NCI-H2171 (cell line): Measurements from ENCODE around the gene ZNF318.
"Not testable (repeated sequence)": the region's sequence is repeated elsewhere in the genome, so short reads cannot be mapped to it uniquely, and the experiment has no call there.

Experiments used
- DNase-seq: peaks from one replicate; lab custom pipeline; 2025; lab: John Stamatoyannopoulos, UW

ZNF318 gene

GRCh38 chr6:43369174-43370002 is at the start of gene ZNF318:
ZNF318 (minus strand) TSS chr6:43369647; CDS start chr6:43369365, 282 bp downstream.
- peak; percentile 99 for DNase-seq

DNA sequence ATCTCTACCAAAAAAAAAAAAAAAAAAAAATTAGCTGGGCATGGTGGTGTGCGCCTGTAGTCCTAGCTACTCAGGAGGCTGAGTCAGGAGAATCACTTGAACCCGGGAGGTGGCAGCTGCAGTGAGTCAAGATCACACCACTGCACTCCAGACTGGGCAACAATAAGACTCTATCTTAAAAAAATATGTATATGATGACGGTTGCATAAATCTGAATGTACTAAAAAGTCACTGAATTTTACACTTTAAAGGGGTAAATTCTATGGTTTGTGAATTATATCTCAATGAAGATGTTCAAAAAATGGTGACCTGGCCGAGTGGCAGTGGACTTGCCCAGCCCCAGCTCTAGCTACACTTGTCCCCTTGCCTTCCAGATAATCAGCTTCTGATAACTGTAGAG is 47.5 kb upstream of the ZNF318 start:
- no peak for DNase-seq

- DNase-seq = not testable (repeated sequence)
Measured at GRCh38 chr6:43415275-43415674, 45.8 kb upstream of the ZNF318 start.

DNA sequence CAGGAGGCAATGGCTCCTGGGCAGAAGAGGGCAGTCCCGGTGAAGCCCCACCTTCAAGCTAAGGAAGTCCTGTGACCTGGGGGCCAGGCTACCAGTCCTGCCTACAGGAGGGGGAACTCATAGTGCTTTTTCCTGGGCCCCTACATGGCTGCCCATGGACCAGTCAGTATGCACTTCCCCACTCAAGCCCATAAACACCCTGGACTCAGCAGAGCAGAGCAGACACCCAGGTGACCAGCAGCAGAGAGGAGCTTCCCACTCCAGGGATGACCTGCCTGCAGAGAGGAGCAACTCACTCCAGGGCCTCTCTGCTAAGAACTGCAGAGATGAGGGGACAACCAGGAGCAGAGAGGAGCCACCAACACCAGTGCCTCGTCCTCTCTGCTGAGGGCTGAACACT is 43.6 kb upstream of the ZNF318 start:
- DNase-seq = no peak

GRCh38 chr6:43412541-43412940 is 43.1 kb upstream of the ZNF318 start:
- DNase-seq = no peak

DNA sequence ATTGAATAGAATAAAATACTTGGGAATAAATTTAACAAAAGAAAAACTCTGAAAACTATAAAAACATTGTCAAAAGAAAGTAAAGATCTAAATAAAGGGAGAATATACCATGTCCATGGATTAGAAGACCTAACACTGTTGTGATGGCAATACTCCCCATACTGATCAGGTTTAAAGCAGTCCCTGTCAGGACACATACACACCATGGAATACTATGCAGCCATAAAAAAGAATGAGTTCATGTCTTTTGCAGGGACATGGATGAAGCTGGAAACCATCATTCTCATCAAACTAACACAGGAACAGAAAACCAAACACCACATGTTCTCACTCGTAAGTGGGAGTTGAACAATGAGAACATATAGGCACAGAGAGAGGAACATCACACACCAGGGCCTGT is 41.3 kb upstream of the ZNF318 start:
- DNase-seq = not testable (repeated sequence)

DNA sequence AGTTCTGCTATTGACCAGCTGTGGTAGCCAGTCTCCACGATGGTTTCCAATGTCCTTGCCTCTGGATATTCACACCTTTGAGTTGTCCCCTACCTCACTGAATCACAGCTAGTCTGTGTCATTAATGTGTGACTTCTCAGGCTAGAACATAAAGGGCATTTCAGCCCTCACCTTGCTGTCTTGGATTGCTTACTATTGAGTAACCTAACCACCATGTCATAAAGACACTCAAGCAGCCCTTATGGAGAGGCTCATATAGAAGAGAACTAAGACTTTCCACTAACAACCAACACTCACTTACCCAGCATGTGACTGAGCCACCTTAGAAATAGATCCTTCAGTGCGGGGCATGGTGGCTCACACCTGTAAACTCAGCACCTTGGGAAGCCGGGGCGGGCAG is 38.8 kb upstream of the ZNF318 start:
- DNase-seq = no peak

DNA sequence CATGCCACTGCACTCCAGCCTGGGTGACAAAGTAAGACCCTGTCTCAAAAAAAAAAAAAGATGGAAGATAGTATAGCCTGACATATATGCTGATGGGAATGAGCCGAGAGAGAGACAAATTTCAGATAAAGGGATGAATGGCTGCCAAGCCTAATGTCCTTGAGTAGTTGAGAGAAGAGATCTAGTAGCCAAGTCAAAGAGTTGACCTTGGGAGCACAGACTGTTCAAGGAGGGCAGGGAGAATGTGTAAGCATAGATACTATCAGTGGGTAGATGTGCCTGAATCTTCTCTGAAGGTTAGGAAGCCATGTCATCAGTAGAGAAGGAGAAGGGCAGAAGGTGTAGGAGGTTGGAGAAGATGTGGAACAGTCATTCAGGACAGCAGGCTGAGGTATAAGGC is 37.8 kb upstream of the ZNF318 start:
- DNase-seq = no peak

DNA sequence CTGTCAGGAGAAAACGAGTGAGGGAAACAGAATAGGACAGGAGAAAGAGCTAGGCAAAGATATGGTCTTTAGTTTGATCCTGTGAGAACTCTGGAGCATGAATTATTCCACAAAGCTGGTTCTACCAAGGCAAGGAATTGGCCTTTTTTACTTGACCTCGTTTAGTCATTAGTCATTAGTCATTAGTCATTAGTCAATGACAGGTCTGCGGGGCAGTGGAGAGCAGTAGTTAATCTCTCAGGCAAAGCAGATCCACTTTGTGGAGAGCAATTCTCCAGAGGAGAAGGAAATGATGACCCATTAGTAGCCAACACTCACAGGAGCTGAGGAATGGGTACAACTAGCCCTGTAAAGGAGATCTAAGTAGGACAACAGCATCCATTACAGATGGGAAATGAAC is 35.9 kb upstream of the ZNF318 start:
- no peak for DNase-seq

DNA sequence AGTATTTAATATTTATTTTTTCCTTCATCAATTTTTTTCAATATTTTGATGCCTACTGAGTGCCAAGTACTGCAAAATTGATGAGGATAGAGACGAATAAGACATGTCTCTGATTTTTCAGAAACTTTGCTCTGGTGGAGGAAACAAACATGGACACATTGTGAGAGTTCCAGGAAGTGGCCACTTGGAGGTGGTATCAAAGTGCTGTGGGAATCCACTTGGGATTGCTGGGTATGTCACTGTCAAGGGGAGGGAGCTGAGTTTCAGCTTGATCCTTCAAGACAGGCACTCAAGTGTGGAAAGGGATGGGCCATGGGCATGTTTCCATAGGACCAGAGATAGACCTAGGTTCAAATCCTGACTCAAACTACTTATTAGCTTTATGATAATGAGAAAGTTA is 33.4 kb upstream of the ZNF318 start:
- no peak for DNase-seq

GRCh38 chr6:43401730-43402129 is 32.3 kb upstream of the ZNF318 start:
- DNase-seq = no peak

GRCh38 chr6:43399932-43400487 is 30.6 kb upstream of the ZNF318 start:
- DNase-seq = no peak

DNA sequence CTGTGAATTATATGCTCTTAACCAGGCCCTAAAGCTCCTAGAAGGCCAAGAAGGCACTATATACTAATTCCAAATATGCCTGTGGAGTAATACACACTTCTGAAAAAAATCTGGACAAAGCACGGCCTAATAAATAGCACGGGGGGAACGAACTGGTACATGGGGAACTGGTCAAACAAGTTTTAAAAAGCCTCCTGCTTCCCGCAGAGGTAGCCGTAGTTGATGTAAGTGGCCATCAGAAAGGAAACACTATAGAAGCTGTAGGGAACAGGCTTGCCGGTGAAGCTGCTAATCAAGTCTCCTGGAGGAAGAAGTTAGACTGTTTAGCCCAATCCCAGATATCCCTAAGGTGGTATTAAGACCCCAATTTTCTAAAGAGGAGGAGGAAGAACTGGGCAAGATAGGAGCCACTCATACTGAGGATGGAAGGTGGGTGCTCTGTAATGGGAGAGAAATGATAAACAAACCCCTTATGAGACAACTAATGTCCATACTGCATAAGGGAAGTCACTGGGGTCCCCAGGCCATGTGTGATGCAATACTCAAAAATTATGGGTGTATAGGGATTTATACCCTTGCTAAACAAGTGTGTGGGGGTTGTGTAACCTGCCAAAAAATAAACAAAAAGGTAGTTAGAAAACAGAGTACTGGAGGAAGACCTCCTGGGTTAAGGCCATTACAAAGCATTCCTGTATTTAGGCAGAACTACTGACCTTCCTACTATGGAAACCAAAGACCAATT is 27.1 kb upstream of the ZNF318 start:
- DNase-seq = no peak

GRCh38 chr6:43395776-43396175 is 26.3 kb upstream of the ZNF318 start:
- DNase-seq = no peak

DNA sequence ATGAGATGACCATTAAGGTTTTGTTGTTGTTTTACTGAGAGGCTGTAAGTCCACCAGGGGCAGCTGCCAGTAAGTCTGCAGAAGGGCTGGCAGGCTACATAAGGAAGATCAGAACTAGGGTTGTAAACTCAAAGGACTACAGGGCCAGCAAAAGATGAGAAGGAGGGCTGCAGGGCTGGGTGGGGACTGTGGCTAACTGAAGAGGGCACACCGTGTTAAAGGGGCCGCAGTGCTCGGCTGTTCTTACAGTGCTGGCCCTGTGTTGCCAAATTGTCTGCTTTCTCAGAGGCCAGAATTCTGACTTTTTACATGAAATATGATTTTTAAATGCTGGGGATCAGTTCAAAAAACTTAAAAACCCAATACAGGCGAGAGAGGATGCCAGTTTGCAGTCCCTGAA is 25.5 kb upstream of the ZNF318 start:
- DNase-seq = no peak

GRCh38 chr6:43393602-43394001 is 24.2 kb upstream of the ZNF318 start:
- no peak for DNase-seq

DNA sequence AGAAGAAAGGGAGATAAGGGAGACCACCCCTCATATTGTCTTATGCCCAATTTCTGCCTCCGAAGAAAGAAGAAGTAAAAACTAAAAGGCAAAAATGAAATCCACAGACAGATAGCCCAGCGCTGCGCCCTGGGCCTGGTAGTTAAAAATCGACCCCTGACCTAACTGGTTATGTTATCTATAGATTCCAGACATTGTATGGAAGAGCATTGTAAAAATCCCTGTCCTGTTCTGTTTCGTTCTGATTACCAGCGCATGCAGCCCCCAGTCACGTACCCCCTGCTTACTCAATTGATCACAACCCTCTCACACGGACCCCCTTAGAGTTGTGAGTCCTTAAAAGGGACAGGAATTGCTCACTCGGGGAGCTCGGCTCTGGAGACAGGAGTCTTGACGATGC is 23.7 kb upstream of the ZNF318 start:
- not testable (repeated sequence) for DNase-seq

DNA sequence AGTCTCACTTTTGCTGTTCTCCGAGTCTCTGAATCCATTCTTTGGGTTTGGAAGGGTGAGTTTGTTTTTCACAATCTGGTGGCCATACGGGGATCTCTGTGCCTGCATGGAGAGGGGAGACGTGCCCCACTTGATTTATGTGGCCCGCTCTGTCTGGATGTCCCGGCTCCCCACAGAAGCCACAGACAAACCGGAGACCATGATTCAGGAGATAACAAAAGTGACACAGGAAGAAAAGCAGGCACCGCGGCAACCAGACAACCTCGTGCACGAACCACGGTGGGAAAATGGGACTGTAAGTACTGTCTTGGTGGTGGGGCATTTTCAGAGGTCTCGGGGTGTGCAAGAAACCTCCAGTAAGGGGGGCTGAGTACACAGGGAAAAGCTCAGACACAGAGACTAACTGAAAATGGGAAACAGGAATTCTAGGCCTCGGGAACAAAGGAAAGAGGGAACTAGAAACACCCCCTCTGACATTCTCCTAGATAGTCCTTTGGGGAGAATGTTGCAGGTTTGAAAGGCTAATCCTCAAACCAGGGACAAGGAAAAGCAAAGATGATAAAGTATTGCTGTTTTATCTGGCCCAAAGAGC is 22.1 kb upstream of the ZNF318 start:
- no peak for DNase-seq

- DNase-seq = not testable (repeated sequence)
Measured at GRCh38 chr6:43390753-43391439, 21.4 kb upstream of the ZNF318 start.

- DNase-seq = peak; percentile 90
Measured at GRCh38 chr6:43389730-43390295, 20.4 kb upstream of the ZNF318 start.

- DNase-seq = no peak
Measured at GRCh38 chr6:43386492-43386891, 17.0 kb upstream of the ZNF318 start.
